Measurements from ENCODE around the gene GRK6. TPM values are rescaled to one million over a fixed set of nuclear protein-coding genes. Genes with fewer than 3 reads are reported as not detected.

Gene GRK6
- total RNA-seq (2022; extraction: Qiagen RNA extraction; ENCODE audit: low read depth) = 18.6 to 27.2 TPM (median 25.2 TPM) in 5 replicates

DNA sequence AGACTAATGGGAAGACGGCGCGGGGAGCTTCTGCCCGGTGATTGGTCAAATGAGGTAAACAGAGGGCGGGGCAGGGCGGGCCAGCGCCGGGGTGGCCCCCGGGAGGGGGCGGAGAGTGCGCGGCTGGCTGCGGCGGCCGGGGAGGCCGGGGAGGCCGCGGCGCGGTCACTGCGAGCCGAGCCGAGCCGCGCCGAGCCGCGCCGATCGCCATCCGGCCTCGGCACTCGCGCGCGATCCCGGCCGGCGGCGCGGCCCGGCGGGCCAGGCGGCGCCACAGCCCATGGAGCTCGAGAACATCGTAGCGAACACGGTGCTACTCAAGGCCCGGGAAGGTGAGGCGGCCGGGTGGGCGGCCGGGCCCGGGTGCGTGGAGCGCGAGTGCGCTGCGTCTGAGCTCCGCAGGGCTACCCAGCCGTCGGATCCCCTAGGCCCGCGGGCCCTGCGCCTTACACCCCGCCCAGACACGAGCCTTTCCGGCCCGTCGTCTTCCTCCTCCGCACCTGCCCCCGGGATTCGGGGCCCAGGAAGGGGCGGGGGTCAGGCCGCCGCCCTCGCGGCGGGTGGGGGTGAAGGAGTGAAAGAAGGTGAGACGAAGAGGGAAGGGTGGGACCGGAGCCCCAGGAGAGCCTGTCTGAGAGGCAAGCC lies at the start of gene GRK6:
Gene GRK6, plus strand, starts transcription at position 111 of the 645 bp plus-strand sequence. Its CDS starts 170 bp downstream, at position 281.

DNA sequence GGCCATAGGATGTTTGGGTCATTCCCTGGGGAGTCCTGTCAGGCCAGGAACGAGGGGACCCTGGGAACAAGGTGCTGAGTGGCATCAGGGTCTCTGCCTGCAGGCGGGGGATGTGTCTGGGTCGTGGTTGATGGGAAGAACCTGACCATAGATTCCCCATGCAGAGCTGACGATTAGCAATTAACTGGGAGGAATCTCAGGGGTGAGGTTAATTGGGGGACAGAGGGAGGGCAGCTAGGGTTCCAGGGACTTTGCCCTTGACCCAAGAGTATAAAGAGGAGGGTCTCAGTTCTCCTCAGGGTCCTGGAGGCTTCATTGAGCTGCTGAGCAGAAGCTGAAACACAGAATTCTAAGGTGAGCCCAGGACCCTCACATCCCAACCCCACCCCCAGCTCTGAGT lies 42.3 kb upstream of the GRK6 start, which contains the start of gene SLC34A1:
Gene SLC34A1, plus strand, starts transcription at position 301 of the 400 bp plus-strand sequence. CDS start 1,308 bp downstream, outside the sequence.

DNA sequence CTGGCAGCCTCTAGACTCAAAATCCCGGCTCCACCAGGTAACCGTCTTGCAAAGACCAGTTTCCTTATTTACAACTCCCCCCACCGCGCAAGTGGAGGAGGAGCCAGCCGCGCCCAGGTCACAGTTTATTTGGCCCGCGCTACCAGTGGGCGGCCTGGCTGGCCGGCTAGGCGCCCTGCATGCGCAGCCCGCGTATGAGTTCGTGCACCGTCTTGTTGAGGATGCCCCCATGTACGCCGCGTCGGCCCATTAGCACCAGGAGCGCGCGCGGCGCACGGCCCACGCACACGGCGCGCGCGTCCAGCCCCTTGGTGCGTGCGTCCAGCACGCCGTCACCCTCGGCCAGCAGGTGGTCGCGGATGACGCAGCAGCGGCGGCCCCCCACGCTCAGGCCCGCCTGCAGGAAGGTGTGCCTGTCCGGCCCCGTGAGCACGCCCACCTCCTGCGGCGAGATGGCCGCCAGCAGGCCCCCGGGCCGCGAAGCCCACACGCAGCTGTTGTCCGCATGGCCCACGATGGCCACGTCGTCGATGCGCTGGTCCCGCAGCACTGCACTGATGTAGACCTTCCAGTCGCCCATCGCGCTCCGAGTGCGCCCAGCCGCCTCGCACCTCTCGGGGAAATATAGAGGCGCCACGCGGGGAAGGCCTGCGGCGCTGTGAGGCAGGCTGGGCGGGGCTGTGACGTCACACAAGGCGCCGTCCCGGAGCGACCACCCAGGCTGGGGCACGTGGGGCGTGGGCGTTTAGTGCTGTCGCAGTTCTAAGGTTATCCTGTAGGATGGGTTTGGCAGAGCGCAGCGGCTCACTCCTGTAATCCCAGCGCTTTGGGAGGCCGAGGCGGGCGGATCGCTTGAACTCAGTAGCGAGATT lies 26.2 kb upstream of the GRK6 start, which contains the start of gene PFN3:
Gene PFN3, minus strand, starts transcription at position 665 of the 872 bp plus-strand sequence. Its CDS starts 85 bp downstream, at position 580.

DNA sequence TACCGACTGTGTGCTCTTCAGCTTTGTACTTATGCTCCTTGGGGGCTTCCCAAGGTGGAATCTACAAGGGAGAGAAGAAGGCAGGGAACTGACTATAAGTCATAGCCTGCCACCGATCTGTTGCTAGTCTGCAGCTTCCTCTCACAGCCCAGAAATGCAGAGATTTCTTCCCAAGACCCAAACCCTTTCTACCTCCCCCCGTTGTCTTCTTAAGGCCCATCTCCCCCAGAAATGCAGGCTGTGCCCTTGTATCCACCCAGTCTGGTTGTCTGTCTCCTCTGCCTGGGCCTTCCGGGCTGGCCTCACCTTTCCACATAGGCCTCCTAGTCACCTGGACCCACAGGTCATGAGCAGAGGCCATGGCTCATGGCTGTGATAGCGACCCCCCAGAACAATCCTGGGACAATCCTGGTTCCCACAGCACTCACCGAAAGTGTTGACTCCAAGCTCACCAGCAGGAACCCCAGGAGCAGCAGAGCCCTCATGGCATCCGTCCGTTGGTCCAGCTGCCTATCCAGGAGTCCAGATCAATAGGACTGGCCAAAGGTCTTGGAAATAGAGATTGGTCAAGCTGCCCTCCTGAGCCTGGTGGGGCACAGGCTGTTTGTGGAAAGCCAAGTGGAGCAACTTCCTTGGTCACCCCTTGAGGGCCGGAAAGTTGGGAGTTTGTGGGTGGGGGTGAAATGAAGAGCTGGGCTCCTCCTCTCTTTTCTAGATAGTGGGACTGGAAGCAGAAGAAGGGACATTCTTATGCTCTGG lies 17.3 kb upstream of the GRK6 start, which contains the start of gene F12:
Gene F12, minus strand, starts transcription at position 522 of the 759 bp plus-strand sequence. Its CDS starts 37 bp downstream, at position 485.

DNA sequence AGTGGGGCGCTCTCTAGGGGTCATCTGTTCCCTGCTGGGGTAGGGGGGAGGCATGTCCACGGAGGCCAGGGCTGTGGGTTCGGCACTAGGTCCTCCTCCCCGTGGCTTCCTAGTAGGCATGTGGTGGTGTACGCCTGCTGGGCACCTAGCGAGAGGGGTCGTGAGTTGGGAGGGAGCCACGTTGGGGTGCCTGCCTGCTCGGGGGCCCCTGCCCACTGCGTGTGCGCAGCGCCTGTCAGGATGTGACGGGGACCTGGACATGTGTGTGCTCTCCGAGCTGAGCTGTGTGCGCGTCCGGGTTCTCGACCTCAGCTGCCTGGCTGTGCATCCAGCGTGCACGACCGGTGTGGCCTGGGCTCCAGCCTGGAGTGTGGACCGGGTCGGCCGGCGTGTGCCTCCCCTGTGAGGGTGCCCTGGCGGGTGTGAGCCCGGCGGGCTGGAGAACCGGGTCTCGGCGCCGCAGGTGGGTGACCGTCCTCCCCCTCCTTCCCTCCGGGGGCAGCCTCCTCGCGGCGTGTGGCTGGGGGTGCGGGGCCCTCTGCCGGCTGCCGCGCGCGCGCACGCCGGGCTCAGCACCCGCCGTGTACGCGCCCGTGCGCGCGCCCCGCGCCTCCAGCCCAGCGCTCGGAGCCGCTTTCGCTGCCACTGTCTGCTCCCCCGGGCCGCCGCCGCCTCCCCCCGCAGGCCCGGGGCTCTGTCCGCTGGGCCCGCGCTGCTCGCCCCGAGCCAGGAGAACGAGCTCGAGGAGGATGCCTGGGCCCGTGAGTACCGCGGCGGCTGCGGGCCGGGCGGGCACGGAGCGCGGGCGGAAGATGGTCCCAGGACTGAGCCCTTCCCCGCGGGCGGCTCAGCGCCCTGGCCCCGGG lies 20.0 kb downstream of the GRK6 start, which contains the start of gene PRR7:
Gene PRR7, plus strand, starts transcription at position 615 of the 866 bp plus-strand sequence. CDS start 8,254 bp downstream, outside the sequence.

DNA sequence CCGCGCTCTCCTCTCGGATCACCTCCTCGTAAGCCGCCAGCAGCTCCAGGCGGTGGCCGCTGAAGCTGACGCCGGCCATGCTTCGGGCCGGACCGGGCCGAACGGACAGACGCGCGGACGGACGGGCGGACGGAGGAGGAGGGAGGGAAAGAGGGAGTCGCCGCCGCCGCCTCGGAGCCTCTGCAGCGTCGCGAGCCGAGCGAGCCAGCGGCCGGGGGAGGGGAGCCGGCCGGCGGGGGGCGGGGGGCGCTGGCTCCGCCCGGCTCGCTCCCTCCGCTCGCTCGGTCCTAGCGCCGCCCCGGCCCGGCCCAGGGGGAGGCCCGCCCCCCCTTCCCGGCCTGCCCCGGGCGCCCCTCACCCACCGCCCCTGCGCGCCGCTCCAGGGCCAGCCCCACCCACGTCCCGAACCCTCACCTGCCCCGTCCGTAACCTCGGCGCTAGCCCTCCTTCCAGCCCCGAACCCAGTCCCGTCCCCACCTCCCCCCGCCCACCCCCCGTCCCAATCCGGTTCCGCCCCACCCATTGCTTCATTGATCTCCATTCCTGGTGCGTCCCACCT lies 47.0 kb downstream of the GRK6 start, which contains the start of gene DBN1:
Gene DBN1, minus strand, starts transcription at position 192 of the 559 bp plus-strand sequence. Its CDS starts 113 bp downstream, at position 79.

Other genes with a start within 250 kb of the GRK6 start
- gene RAB24, start 123.0 kb upstream of the GRK6 start, total RNA-seq (2022; extraction: Qiagen RNA extraction; ENCODE audit: low read depth) = 22.5 to 26.9 TPM (median 24.5 TPM) in 5 replicates
- gene PRELID1, start 122.9 kb upstream of the GRK6 start, total RNA-seq (2022; extraction: Qiagen RNA extraction; ENCODE audit: low read depth) = 304 to 397 TPM (median 381 TPM) in 5 replicates
- gene MXD3, start 114.8 kb upstream of the GRK6 start, total RNA-seq (2022; extraction: Qiagen RNA extraction; ENCODE audit: low read depth) = 14.2 to 18.0 TPM (median 16.0 TPM) in 5 replicates
- gene LMAN2, start 75.0 kb upstream of the GRK6 start, total RNA-seq (2022; extraction: Qiagen RNA extraction; ENCODE audit: low read depth) = 184 to 212 TPM (median 199 TPM) in 5 replicates
- 2.3 to 7.2 TPM (median 5.4 TPM) in 5 replicates for gene RGS14, start 68.8 kb upstream of the GRK6 start, total RNA-seq (2022; extraction: Qiagen RNA extraction; ENCODE audit: low read depth)
- not detected in 5 replicates for gene SLC34A1, start 42.2 kb upstream of the GRK6 start, total RNA-seq (2022; extraction: Qiagen RNA extraction; ENCODE audit: low read depth)
- gene PFN3, start 26.0 kb upstream of the GRK6 start, total RNA-seq (2022; extraction: Qiagen RNA extraction; ENCODE audit: low read depth) = not detected in 5 replicates
- gene F12, start 17.1 kb upstream of the GRK6 start, total RNA-seq (2022; extraction: Qiagen RNA extraction; ENCODE audit: low read depth) = 14.3 to 24.6 TPM (median 22.9 TPM) in 5 replicates
- 18.7 to 32.3 TPM (median 31.1 TPM) in 5 replicates for gene PRR7, start 20.1 kb downstream of the GRK6 start, total RNA-seq (2022; extraction: Qiagen RNA extraction; ENCODE audit: low read depth)
- 54.5 to 69.5 TPM (median 65.6 TPM) in 5 replicates for gene DBN1, start 47.0 kb downstream of the GRK6 start, total RNA-seq (2022; extraction: Qiagen RNA extraction; ENCODE audit: low read depth)
- gene PDLIM7, start 70.9 kb downstream of the GRK6 start, total RNA-seq (2022; extraction: Qiagen RNA extraction; ENCODE audit: low read depth) = 65.9 to 84.5 TPM (median 83.1 TPM) in 5 replicates
- 2.4 to 5.6 TPM (median 4.3 TPM) in 5 replicates for gene DOK3, start 83.2 kb downstream of the GRK6 start, total RNA-seq (2022; extraction: Qiagen RNA extraction; ENCODE audit: low read depth)
- 84.7 to 106 TPM (median 101 TPM) in 5 replicates for gene DDX41, start 90.3 kb downstream of the GRK6 start, total RNA-seq (2022; extraction: Qiagen RNA extraction; ENCODE audit: low read depth)
- 16.9 to 28.1 TPM (median 26.8 TPM) in 5 replicates for gene FAM193B, start 127.9 kb downstream of the GRK6 start, total RNA-seq (2022; extraction: Qiagen RNA extraction; ENCODE audit: low read depth)
- gene TMED9, start 165.5 kb downstream of the GRK6 start, total RNA-seq (2022; extraction: Qiagen RNA extraction; ENCODE audit: low read depth) = 273 to 293 TPM (median 280 TPM) in 5 replicates
- 21.4 to 28.5 TPM (median 25.7 TPM) in 5 replicates for gene B4GALT7, start 173.5 kb downstream of the GRK6 start, total RNA-seq (2022; extraction: Qiagen RNA extraction; ENCODE audit: low read depth)